HepG2 (cell line): ENCODE measurements around the gene OR2C1. TPM values are rescaled to one million over a fixed set of nuclear protein-coding genes. Genes with fewer than 3 reads are reported as not detected.

Experiments
- ARID2 ChIP-seq: sonication (generic); formaldehyde crosslinking; IDR thresholded peaks from 2 replicates; pipeline ENCODE4 v1.8.1; 2022; ENCODE audit warnings: mild to moderate bottlenecking, missing genetic modification reagents, borderline replicate concordance
- DMAP1 ChIP-seq: IDR thresholded peaks from 2 replicates; pipeline ENCODE4 v1.6.1; 2016
- ISX ChIP-seq: sonication (generic); formaldehyde crosslinking; conservative IDR thresholded peaks from 2 replicates; pipeline ENCODE4 v1.5.0; 2020; ENCODE audit warnings: missing genetic modification reagents
- KLF15 ChIP-seq: sonication (generic); formaldehyde crosslinking; IDR thresholded peaks from 2 replicates; pipeline ENCODE4 v1.8.1; 2023; ENCODE audit warnings: borderline replicate concordance, mild to moderate bottlenecking, inconsistent platforms, missing genetic modification reagents, mixed read lengths
- MED1 ChIP-seq: sonication (generic); formaldehyde crosslinking; IDR thresholded peaks from 2 replicates; pipeline ENCODE4 v1.4.0; 2020; ENCODE audit warnings: missing genetic modification reagents
- MLLT10 ChIP-seq: sonication (generic); formaldehyde crosslinking; IDR thresholded peaks from 2 replicates; pipeline ENCODE4 v1.4.0; 2020; ENCODE audit warnings: missing genetic modification reagents
- MTF2 ChIP-seq: sonication (generic); formaldehyde crosslinking; IDR thresholded peaks from 2 replicates; pipeline ENCODE4 v1.5.0; 2020; ENCODE audit warnings: missing genetic modification reagents, borderline replicate concordance
- MYC ChIP-seq: sonication (generic); formaldehyde crosslinking; IDR thresholded peaks from 2 replicates; pipeline ENCODE4 v1.9.0; 2021; ENCODE audit warnings: missing genetic modification reagents, borderline replicate concordance
- NFYC ChIP-seq: IDR thresholded peaks from 2 replicates; pipeline ENCODE4 v1.6.1; 2016; ENCODE audit warnings: missing genetic modification reagents, missing compliant biosample characterization
- SKI ChIP-seq: fragments of 450-650 bp; IDR thresholded peaks from one replicate; pipeline ENCODE4 v1.6.1; 2018; ENCODE audit warnings: mild to moderate bottlenecking; ENCODE audit not compliant: partially characterized antibody
- SUZ12 ChIP-seq: fragments of 150-350 bp; IDR thresholded peaks from 2 replicates; pipeline ENCODE4 v1.6.1; 2014; ENCODE audit warnings: low read depth, low read length
- YEATS4 ChIP-seq: sonication (generic); formaldehyde crosslinking; IDR thresholded peaks from 2 replicates; pipeline ENCODE4 v1.4.0; 2020; ENCODE audit warnings: missing genetic modification reagents, borderline replicate concordance
- ZNF605 ChIP-seq: sonication (generic); formaldehyde crosslinking; IDR thresholded peaks from 2 replicates; pipeline ENCODE4 v1.8.0; 2022; ENCODE audit warnings: mild to moderate bottlenecking, missing genetic modification reagents
- polyA plus RNA-seq, 8 experiments: library from polyadenylated mRNA; depleted of rRNA in 3 of 8; stranded (reverse) in 7 of 8; unstranded in 1 of 8; fragments of >200 nt; fragmentation: Illumina TruSeq in 4 of 8; extraction: Trizol in 4 of 8; gene quantifications; 2 replicates each; pipeline versions ENCODE4 v1.2.1 to v1.2.3, GENCODE V29; 2011 to 2016; ENCODE audit warnings: low read depth in 4 of 8, missing spikeins in 1 of 8, mixed read lengths in 1 of 8; ENCODE audit not compliant: insufficient read depth in 1 of 8
- total RNA-seq, 5 experiments: library from RNA; depleted of rRNA; stranded (reverse); fragments of >200 nt; fragmentation: Illumina TruSeq; extraction: Trizol; gene quantifications; 2 replicates each; pipeline ENCODE4 v1.2.3, GENCODE V29; 2016; ENCODE audit warnings: low read depth in 1 of 5
- TF ChIP-seq, protein P1 (sequence below): IDR thresholded peaks from 2 replicates; pipeline ENCODE4 v1.6.1; 2012; ENCODE audit warnings: inconsistent platforms
- TF ChIP-seq, protein P2 (sequence below): sonication (generic); formaldehyde crosslinking; IDR thresholded peaks from 2 replicates; pipeline ENCODE4 v1.8.1; 2023; ENCODE audit warnings: mild to moderate bottlenecking, moderate library complexity, missing genetic modification reagents
- TF ChIP-seq, protein P3 (sequence below): sonication (generic); formaldehyde crosslinking; IDR thresholded peaks from 2 replicates; pipeline ENCODE4; 2020; ENCODE audit warnings: missing genetic modification reagents, mild to moderate bottlenecking, borderline replicate concordance
- TF ChIP-seq, protein P4 (sequence below): sonication (generic); formaldehyde crosslinking; IDR thresholded peaks from one replicate; pipeline ENCODE4 v1.5.1; 2020; ENCODE audit warnings: mild to moderate bottlenecking, missing genetic modification reagents; ENCODE audit errors: not compliant biosample characterization

Gene OR2C1
- total and polyA plus RNA-seq, 2 of the 13 experiments (the other 11 are each of a cell fraction or from before 2014, with no cell fraction given) = not detected

DNA sequence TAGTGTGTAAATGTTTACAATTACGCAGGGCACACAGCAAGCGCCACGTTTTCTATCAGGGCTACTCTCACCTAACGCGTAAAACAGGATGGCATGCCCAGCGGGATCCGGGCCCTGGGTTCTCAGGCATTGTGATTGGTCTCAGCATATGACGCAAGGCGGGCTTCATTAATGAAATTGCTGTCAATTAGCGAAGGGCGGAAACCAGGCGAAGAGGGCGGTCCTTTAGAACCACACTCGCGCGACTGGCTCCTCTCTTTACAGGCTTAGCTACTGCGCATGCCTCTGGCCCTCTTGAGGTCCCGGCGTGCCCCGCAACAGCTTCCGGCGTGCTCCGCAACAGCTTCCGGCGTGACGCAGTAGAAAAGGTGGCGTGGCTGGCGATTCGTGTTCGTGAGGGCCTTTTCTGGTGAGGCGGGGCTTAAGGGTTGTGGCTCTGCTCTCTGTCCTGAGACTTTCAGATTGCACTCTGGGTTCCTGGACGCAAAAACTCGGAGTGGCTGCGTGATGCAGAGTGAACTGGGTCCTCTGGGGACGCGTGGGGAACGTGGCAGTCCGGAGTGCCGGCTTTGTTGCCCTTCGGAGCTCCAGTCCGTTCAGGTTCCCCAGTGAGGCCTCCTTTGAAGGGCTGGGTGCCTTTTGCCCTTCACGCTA lies 9.2 kb downstream of the OR2C1 start (continued):
- TF ChIP-seq MLLT10 (CRISPR knock-in tag) (no peak), SUZ12 (no peak), ARID2 (CRISPR knock-in tag) (no peak), DMAP1 (peak; percentile 69; the same call in 1 of the 2 replicates), MTF2 (CRISPR knock-in tag) (no peak), ZNF605 (CRISPR knock-in tag) (peak; percentile 90), KLF15 (CRISPR knock-in tag) (no peak), MYC (peak; percentile 58; the same call in 1 of the 2 replicates), MED1 (CRISPR knock-in tag) (peak; percentile 39; the same call in 1 of the 2 replicates), YEATS4 (CRISPR knock-in tag) (peak; percentile 62), ISX (CRISPR knock-in tag) (no peak), NFYC (CRISPR knock-in tag) (peak; percentile 70), SKI (no peak)
- TF ChIP-seq, protein P1, sequence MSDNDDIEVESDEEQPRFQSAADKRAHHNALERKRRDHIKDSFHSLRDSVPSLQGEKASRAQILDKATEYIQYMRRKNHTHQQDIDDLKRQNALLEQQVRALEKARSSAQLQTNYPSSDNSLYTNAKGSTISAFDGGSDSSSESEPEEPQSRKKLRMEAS = peak; percentile 67; the same call in 1 of the 2 replicates
- TF ChIP-seq, protein P2, sequence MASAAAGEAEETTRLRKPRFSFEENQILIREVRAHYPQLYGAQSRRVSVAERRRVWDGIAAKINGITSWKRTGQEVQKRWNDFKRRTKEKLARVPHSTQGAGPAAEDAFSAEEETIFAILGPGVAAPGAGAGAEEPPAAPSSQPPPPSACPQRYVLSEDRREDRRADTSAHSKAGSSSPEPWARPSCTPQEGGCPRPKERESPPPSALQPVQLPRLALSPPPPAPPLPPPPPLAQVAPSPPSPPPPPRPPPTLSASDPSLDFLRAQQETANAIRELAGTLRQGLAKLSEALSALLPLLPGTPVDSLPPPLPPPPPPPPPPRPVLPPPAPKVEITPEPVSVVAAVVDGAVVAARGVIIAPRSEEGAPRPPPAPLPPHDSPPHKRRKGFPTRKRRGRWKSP (CRISPR knock-in tag) = no peak
- TF ChIP-seq, protein P3, sequence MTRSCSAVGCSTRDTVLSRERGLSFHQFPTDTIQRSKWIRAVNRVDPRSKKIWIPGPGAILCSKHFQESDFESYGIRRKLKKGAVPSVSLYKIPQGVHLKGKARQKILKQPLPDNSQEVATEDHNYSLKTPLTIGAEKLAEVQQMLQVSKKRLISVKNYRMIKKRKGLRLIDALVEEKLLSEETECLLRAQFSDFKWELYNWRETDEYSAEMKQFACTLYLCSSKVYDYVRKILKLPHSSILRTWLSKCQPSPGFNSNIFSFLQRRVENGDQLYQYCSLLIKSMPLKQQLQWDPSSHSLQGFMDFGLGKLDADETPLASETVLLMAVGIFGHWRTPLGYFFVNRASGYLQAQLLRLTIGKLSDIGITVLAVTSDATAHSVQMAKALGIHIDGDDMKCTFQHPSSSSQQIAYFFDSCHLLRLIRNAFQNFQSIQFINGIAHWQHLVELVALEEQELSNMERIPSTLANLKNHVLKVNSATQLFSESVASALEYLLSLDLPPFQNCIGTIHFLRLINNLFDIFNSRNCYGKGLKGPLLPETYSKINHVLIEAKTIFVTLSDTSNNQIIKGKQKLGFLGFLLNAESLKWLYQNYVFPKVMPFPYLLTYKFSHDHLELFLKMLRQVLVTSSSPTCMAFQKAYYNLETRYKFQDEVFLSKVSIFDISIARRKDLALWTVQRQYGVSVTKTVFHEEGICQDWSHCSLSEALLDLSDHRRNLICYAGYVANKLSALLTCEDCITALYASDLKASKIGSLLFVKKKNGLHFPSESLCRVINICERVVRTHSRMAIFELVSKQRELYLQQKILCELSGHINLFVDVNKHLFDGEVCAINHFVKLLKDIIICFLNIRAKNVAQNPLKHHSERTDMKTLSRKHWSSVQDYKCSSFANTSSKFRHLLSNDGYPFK (CRISPR knock-in tag) = peak; percentile 63; the same call in 1 of the 2 replicates
- TF ChIP-seq, protein P4, sequence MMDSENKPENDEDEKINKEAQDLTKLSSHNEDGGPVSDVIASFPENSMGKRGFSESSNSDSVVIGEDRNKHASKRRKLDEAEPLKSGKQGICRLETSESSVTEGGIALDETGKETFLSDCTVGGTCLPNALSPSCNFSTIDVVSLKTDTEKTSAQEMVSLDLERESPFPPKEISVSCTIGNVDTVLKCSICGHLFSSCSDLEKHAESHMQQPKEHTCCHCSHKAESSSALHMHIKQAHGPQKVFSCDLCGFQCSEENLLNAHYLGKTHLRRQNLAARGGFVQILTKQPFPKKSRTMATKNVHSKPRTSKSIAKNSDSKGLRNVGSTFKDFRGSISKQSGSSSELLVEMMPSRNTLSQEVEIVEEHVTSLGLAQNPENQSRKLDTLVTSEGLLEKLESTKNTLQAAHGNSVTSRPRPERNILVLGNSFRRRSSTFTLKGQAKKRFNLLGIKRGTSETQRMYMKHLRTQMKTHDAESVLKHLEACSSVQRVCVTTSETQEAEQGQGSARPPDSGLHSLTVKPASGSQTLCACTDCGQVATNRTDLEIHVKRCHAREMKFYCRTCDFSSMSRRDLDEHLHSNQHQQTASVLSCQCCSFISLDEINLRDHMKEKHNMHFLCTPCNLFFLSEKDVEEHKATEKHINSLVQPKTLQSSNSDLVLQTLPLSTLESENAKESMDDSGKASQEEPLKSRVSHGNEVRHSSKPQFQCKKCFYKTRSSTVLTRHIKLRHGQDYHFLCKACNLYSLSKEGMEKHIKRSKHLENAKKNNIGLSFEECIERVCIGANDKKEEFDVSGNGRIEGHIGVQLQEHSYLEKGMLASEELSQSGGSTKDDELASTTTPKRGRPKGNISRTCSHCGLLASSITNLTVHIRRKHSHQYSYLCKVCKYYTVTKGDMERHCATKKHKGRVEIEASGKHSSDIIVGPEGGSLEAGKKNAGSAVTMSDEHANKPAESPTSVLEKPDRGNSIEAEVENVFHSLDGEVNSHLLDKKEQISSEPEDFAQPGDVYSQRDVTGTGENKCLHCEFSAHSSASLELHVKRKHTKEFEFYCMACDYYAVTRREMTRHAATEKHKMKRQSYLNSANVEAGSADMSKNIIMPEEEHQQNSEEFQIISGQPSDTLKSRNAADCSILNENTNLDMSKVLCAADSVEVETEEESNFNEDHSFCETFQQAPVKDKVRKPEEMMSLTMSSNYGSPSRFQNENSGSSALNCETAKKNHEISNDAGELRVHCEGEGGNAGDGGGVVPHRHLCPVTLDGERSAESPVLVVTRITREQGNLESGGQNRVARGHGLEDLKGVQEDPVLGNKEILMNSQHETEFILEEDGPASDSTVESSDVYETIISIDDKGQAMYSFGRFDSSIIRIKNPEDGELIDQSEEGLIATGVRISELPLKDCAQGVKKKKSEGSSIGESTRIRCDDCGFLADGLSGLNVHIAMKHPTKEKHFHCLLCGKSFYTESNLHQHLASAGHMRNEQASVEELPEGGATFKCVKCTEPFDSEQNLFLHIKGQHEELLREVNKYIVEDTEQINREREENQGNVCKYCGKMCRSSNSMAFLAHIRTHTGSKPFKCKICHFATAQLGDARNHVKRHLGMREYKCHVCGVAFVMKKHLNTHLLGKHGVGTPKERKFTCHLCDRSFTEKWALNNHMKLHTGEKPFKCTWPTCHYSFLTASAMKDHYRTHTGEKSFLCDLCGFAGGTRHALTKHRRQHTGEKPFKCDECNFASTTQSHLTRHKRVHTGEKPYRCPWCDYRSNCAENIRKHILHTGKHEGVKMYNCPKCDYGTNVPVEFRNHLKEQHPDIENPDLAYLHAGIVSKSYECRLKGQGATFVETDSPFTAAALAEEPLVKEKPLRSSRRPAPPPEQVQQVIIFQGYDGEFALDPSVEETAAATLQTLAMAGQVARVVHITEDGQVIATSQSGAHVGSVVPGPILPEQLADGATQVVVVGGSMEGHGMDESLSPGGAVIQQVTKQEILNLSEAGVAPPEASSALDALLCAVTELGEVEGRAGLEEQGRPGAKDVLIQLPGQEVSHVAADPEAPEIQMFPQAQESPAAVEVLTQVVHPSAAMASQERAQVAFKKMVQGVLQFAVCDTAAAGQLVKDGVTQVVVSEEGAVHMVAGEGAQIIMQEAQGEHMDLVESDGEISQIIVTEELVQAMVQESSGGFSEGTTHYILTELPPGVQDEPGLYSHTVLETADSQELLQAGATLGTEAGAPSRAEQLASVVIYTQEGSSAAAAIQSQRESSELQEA (CRISPR knock-in tag) = no peak
- TF ChIP-seq, all 625 proteins: peak for 101
